ENCODE data around the gene OTULINL. TPM values are rescaled to one million over a fixed set of nuclear protein-coding genes. Genes with fewer than 3 reads are reported as not detected.
A peak's percentile ranks its signal among the peaks of the same experiment; 100 is the strongest.
"Not testable (repeated sequence)": the region's sequence is repeated elsewhere in the genome, so short reads cannot be mapped to it uniquely, and the experiment has no call there.

Gene OTULINL
- total RNA-seq (2014; rRNA removed; shearing (Covaris generic)), result 0.32 and 0.69 TPM in 2 replicates
- 0.42 and 0.46 TPM in 2 replicates for polyA plus RNA-seq (2015; cell fraction: cytosol; rRNA removed)
- polyA plus RNA-seq (2015; cell fraction: nucleus; rRNA removed), result 0.05 and 0.23 TPM in 2 replicates

DNA sequence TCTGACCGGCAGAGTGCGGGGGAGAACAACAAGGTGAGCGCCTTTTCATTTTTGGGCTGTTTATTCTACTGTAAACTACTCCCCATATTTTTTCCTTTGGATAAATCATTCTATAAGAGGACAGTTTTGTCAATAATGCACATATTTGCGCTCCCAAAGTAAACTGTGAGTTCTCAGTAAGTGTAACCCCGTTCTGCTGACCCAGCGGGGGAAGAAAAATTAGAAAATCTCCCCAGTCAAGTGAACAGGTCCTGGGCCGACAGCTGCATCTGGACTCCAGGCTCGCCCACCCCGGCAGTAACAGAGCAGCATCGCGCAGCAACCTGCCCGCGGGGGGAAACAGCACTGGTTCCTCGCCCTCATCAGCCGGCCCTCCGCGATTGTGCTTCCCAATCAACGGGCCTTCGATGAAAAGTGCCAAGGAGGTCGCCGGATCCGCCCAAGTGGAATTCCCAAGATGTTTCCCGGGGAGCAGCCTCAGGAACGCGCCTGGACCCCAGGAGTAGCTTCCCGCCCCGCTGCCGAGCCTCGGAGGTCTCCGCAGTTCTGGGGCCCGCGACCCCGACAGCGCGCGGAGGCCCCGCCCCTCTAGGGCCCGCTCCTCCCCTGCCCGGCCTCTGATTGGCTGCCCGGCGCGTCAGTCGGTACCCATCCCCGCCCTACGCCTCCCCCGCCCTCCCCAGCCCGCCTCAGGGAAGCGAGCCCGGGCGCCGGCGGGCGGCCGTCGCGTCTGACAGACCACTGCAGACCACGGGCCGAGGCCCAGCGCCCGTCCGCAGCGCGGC lies at the start of gene OTULINL:
OTULINL (plus strand) TSS at position 687 of the 785 bp plus-strand sequence. CDS start 103 bp downstream, outside the sequence.
- peak; percentile 81 for DNase-seq (ENCODE audit: low read depth, low spot score)
- in situ Hi-C loops (cut with HindIII; ENCODE audit: low pct_unique_long_range_greater_than_20kb, low sequenced_read_pairs), result no loop called here

DNA sequence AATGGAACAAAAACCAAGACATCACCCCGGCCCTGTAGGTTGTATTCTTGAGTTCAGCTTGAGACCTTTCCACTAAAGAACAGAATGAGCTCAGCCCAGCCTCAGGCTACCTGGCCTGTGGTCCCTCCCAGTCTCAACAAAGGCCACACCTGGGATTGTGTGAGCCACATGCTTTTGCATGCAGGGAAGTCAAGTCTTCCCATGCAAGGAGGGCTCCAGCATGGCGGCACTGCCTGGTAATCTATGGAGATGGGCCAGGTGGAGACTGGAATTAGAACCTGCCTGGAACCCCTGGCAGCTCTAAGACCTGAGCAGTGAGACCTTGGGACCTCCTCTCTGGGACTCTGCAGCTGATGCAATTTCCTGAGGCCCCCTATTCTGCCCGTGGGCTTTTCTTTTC lies 49.4 kb upstream of the OTULINL start:
- in situ Hi-C loops (cut with HindIII; ENCODE audit: low pct_unique_long_range_greater_than_20kb, low sequenced_read_pairs), result no loop called here
- DNase-seq (ENCODE audit: low read depth, low spot score), result no peak

DNA sequence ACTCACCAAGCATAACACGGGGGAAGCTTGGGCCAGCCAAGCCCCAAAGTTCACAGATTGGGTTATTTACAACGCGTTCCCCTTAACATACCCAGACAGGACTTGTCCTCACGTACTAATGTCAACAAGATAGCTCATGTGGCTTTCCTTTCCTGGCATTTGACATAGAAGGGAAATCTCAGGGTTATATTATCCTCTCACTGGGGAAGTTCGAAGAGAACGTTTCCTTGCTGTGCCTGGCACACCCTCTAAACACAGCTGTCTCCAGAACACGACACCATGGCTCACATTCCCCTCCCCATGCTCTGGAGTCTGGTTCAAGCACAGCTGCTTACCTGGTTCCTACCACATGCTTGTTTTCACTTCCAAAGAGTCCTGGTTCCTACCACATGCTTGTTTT lies 46.8 kb upstream of the OTULINL start:
- no peak for DNase-seq (ENCODE audit: low read depth, low spot score)
- in situ Hi-C loops (cut with HindIII; ENCODE audit: low pct_unique_long_range_greater_than_20kb, low sequenced_read_pairs), result no loop called here

DNA sequence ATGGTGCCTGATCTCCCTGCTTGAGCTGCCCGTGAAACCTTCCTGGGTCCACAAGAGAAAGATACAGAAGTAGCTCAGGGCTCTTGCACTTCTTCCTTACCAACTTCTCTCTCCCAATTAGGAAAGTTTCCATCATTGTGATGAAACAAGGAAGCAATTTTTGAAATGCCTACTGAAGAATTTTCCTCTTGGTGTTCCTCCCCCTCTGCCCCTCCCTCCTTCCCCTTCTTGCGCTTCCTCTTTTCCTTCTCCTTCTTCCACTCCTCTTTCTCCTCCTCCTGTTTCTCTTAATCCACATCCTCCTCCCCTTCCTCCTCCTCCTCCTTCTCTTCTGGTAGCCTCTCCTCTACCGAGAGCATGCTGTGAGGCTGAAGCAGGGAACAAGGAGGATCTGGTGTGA lies 36.3 kb upstream of the OTULINL start:
- in situ Hi-C loops (cut with HindIII; ENCODE audit: low pct_unique_long_range_greater_than_20kb, low sequenced_read_pairs), result no loop called here
- DNase-seq (ENCODE audit: low read depth, low spot score), result no peak

DNA sequence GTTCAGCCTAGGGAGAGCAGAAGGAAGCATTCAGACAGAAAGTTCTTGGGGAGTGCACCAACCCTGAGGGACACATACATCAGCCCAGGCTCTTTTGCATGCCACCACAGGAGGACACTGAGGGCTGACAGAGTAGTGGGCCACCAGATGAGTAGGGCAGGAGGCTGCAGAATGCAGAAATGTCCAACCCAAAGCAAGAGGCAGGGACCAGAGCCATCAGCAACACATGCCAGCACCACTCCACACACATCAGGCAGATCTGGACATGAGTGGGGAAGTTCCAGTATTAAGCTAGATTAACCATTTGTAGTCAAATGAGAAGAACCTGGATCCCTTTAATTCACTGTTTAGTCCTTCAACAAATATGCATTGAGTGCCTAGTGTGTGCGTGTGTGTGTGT lies 35.7 kb upstream of the OTULINL start:
- in situ Hi-C loops (cut with HindIII; ENCODE audit: low pct_unique_long_range_greater_than_20kb, low sequenced_read_pairs), result no loop called here
- DNase-seq (ENCODE audit: low read depth, low spot score), result no peak

DNA sequence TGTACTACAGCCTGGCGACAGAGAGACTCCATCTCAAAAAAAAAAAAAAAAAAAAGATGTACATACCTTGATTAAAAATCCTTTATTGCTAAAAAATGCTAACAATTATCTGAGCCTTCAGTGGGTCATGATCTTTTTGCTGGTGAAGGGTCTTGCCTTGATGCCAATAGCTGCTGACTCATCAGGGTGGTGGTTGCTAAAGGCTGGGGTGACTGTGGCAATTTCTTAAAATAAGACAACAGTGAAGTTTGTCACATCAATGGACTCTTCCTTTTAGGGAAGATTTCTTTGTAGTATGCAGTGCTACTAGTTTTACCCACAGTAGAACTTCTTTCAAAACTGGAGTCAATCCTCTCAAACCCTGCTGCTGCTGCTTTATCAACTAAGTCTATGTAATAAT lies 33.9 kb upstream of the OTULINL start:
- in situ Hi-C loops (cut with HindIII; ENCODE audit: low pct_unique_long_range_greater_than_20kb, low sequenced_read_pairs), result no loop called here
- DNase-seq (ENCODE audit: low read depth, low spot score), result no peak

DNA sequence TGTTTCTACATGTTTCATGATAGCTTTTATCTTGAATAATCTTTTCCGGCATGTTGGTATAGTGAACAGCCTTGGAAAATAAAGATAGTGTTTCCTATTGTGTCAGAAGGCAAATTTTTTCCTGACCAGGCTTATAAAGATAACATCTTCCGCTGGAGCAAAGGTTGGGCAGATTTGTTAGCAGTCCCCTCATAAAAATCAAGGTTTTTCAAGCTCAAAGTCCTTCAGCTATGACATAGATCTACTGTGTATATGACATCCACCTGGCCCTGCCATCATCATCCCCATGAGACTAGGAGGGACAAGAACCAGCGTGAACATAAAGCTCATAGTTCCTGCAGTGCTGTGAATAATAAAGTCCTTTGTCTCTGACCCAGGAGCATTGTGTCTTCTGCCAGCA lies 30.4 kb upstream of the OTULINL start:
- in situ Hi-C loops (cut with HindIII; ENCODE audit: low pct_unique_long_range_greater_than_20kb, low sequenced_read_pairs), result no loop called here
- DNase-seq (ENCODE audit: low read depth, low spot score), result no peak

DNA sequence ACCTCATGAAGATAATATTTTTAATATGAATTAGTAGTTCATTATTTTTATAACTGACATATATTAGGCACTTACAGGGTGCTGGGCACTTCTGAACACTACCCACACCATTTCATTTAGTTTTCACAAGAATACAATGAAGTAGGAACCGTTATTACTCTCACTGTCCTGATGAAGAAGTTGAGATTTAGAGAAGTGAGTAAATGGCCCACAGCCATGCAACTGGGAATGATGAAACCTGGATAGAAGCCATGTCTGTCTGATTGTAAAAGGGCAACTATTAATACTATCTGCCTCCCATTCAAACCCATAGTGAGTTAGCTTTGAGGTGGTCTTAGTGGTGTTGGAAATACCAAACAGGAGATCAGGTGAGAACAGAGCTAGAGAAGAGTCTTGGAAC lies 29.6 kb upstream of the OTULINL start:
- no peak for DNase-seq (ENCODE audit: low read depth, low spot score)
- in situ Hi-C loops (cut with HindIII; ENCODE audit: low pct_unique_long_range_greater_than_20kb, low sequenced_read_pairs), result no loop called here

DNA sequence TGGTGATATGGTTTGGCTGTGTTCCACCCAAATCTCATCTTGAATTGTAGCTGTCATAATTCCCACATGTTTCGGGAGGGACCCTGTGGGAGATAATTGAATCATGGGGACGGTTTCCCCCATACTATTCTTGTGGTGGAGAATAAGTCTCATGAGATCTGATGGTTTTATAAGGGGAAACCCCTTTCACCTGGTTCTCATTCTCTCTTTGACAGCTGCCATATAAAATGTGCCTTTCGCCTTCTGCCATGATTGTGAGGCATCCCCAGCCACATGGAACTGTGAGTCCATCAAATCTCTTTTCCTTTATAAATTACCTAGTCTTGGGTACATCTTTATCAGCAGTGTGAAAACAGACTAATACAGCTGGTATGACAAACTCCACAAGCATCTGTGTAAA lies 27.3 kb upstream of the OTULINL start:
- in situ Hi-C loops (cut with HindIII; ENCODE audit: low pct_unique_long_range_greater_than_20kb, low sequenced_read_pairs); DNase-seq (ENCODE audit: low read depth, low spot score): not testable (repeated sequence)

DNA sequence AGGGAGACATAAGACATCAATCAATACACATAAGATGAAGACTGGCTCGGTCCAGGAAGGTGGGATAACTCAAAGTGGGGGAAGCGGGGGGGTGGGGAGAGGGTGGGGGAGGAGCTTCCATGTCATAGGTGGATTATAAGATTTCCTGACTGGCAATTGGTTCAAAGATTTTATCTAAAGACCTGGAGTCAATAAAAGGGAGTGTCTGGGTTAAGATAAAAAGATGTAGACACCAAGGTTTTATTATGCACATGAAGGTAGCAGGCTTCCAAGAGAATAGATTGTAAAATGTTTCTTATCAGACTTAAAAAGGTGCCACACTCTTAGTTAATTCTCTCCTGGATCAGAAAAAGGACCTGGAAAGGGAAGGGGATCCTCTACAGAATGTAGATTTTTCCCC lies 25.6 kb upstream of the OTULINL start:
- DNase-seq (ENCODE audit: low read depth, low spot score), result no peak
- in situ Hi-C loops (cut with HindIII; ENCODE audit: low pct_unique_long_range_greater_than_20kb, low sequenced_read_pairs), result no loop called here

DNA sequence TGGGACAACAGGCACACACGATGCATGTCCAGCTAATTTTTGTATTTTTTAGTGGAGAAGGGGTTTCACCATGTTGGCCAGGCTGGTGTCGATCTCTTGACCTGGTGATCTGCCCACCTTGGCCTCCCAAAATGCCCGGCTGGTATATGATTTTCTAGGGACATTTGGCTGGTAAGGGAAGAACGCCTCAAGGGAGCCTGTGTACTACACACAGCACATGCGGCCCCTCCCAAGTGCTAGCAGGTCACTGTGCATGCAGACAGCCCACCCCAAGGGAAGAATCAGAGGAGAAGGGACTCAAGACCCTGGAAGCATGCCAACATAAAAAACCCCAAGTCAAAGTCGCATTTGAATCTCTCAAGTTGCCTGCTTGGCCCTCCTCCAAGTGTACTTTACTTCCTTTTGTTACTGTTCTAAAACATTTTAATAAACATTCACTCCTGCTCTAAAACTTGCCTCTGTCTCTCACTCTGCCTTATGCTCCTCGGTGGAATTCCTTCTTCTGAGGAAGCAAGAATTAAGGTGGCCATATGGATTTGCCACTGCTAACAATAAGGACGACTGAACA lies 24.3 kb upstream of the OTULINL start:
- in situ Hi-C loops (cut with HindIII; ENCODE audit: low pct_unique_long_range_greater_than_20kb, low sequenced_read_pairs), result no loop called here
- no peak for DNase-seq (ENCODE audit: low read depth, low spot score)

DNA sequence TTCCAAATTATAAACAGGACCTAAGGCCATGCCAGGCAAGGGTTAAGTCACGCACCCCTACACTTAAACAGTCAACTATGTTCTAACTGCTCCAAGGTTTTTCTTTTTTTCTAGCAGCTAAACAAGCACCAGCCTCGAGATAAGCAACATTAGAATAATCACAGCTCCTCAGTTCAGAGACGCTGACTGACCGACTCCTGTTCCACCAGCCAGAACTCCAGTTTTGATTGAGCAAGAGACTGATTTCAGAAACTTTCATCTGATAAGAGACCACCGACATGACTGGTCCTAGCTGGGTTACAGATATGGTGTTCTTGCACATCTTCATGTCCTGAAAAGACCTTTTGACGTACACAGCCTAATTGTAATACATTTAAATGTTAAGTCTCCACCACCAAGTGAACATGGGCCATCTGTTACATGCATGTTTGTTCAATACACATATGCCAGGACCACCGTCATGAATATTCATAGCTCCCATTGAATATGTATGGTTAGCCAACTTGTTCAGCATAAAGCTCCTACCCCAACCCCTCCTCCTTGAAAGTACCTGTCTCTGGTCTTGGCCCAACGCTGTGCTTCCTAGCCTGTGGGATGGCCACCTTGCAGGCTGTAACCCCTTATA lies 23.7 kb upstream of the OTULINL start:
- no peak for DNase-seq (ENCODE audit: low read depth, low spot score)
- in situ Hi-C loops (cut with HindIII; ENCODE audit: low pct_unique_long_range_greater_than_20kb, low sequenced_read_pairs), result no loop called here

DNA sequence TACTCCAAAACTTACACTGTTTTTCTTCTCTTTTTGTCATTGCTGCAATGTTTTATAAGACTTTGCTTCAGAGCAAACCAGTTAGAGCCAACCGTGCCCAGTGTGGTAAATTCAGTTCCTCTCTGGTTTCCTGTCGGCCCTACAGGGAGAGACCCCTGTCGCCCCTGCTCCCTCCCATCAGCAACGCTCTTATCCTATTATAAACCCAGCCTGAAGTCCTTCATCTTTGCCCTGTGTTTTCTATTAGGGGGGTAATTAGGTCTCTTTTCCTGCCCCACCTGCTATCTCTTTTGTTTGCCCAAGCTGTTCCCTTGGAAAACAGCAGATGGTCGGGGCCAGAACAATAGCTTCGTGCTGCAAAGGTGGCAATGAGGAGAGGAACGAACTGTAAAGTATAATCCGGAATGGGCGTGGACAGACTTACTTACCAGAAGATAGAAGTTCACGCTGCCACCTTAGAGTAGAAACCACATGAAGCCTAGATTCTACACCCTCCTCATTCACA lies 21.4 kb upstream of the OTULINL start:
- no peak for DNase-seq (ENCODE audit: low read depth, low spot score)
- in situ Hi-C loops (cut with HindIII; ENCODE audit: low pct_unique_long_range_greater_than_20kb, low sequenced_read_pairs), result no loop called here

DNA sequence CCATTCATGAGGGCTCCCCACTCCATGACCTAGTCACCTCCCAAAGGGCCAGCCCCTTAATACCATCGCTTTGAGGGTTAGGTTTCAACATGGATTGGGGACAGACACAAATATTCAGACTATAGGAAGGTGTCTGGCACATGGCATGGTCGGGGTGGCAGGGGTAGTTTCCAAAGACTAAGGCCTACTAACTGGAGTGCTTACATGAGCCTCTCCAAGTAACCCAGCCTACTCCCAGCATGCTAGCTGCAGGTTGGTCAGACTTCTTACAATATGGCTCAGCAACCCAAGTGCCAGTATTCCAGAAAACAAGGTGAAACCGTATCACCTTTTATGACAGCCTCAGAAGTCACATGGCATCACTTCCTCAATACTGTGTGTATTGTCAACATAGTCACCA lies 19.9 kb upstream of the OTULINL start:
- no peak for DNase-seq (ENCODE audit: low read depth, low spot score)
- in situ Hi-C loops (cut with HindIII; ENCODE audit: low pct_unique_long_range_greater_than_20kb, low sequenced_read_pairs), result no loop called here

DNA sequence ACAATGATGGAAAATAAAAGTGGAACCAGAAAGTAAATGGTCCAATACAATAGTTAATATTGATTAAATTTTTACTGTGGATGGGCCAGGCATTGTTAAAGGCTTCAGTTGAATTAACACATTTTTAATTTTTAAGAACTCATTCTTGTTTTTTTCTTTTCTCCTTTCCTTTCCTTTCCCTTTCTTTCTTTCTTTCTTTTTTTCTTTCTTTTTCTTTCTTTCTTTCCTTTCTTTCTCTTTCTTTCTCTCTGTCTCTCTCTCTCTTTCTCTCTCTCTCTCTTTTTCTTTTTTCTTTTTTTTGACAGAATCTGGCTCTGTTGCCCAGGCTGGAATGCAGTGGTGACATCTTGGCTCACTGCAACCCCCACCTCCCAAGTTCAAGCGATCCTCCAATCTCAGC lies 13.3 kb upstream of the OTULINL start:
- in situ Hi-C loops (cut with HindIII; ENCODE audit: low pct_unique_long_range_greater_than_20kb, low sequenced_read_pairs), result no loop called here
- DNase-seq (ENCODE audit: low read depth, low spot score), result no peak

DNA sequence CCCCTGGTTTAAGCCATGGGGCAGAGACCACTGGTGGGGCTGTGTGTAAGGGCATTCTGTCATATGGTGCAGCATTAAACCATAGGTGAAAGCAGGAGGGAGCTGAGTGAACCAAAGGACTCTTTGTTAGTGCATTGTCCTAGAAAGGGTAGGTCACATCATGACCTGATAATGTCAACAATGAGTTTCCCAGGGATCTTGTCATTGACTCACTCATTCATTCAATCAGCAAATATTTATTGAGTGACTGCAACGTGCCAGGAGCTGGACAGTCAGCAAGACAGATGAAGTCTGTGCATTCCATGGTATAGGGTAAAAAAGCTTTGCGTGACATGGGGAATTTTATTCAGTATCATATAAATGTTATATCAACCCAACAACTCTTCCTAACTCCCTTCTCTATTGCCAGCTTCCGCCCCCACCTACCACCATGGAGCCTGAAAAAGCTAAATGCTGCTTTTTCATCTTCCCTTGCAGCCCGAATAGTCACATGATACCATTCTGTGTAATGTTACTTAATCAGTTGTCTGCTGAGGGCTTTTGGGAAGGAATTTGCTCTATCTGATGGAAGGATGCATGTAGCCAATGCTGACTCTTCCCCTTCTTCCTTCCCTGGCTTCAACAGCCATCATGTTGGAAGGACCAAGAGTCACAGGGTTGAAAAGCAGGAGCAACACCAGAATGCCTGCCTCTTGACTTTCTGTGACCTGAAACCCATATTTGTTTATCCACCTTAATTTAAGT lies 11.5 kb upstream of the OTULINL start:
- DNase-seq (ENCODE audit: low read depth, low spot score), result no peak

DNA sequence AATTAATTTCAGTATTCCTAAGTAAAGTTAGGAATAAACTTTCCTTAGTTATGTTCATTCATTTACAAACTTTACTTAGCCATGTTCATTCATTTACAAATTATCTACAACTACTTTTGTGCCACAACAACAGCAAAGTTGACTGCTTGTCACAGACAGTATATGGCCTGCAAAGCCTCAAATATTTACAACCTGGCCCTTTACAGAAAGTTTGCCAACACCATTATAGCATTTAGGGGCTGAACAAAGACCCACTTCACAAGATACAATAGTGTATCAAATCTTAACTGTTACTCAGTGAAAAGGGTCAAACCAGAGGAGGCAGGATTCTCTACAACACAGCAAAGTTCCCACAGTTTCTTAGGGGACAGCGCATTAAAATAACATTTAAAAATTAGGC lies 9.7 kb upstream of the OTULINL start:
- in situ Hi-C loops (cut with HindIII; ENCODE audit: low pct_unique_long_range_greater_than_20kb, low sequenced_read_pairs), result no loop called here
- no peak for DNase-seq (ENCODE audit: low read depth, low spot score)

More for the DNA sequence above, 11.5 kb upstream of the OTULINL start:
- in situ Hi-C loops (cut with HindIII; ENCODE audit: low pct_unique_long_range_greater_than_20kb, low sequenced_read_pairs), result no loop called here

DNA sequence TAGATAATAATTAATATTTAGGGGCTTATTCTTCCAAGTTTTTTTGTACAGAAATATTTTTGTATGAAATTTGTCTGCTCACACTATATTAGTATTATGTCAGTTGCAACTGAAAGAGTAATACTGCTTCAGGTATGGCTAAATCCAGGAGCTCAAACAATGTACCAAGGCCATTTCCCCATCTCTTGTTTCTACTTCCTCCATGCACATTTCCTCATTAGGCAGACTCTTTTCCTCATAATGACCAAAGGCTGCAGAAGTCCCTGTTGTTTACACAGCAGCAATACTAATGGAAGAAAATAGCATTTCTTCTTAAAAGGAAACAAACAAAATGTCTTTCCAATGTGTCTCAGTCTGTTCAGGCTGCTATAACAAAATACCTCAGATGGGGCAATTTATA lies 9.2 kb upstream of the OTULINL start:
- in situ Hi-C loops (cut with HindIII; ENCODE audit: low pct_unique_long_range_greater_than_20kb, low sequenced_read_pairs), result no loop called here
- no peak for DNase-seq (ENCODE audit: low read depth, low spot score)

Measured in SK-MEL-5 (cell line).